Fibroblast of pulmonary artery (primary cell): Measurements from ENCODE around the gene UBQLN1.

Experiments used
- DNase-seq: peaks from one replicate; pipeline ENCODE4 v3.0.0-alpha.2; 2010; ENCODE audit warnings: low read depth
- H3K4me3 ChIP-seq: replicated peaks from 2 replicates; pipeline ENCODE4 v1.5.1; 2011; ENCODE audit warnings: low read depth, mild to moderate bottlenecking, control low read depth, low read length, moderate library complexity
- TF ChIP-seq, protein P1 (sequence below): IDR thresholded peaks from 2 replicates; pipeline ENCODE4 v1.5.1; 2011; ENCODE audit warnings: mild to moderate bottlenecking, control low read depth, low read length, inconsistent platforms; ENCODE audit errors: missing control alignments

Gene UBQLN1

DNA sequence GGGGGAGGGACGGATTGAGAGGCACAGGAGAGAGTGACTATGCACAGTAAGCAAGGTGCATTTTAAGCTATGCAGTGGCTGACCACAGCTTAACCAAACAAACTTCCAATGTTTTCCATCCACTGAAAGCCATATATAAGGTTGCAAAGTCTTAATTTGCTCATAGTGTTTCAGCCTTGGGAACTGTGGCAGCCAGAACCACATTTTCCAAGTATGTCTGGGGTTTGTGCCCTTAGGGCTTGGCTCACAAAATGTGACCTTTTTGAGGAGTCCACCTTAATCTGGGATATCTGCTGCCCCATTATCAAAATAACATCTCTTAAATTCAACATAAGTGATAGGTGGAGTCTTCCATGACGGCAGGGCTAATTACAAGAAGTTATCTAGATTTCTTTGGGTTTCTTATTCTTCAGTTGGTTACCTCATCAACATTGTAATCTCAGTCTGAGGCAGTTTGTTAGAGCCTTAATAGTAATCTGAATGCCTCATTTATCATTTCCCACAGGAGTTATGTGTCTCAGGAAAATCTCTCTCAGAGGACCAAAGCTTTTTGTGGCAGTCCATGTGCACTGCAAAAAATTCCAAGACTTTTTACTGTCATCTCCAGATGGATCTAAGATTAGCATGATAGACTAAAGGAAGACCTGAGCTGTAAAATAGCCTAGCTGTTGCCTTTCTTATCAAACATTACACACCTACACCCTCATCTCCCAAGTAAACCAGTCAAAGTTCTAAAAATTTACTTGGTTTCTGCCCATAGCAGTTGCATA lies 15.2 kb upstream of the UBQLN1 start:
- no peak overlapping the region for H3K4me3 ChIP-seq
- TF ChIP-seq, protein P1, sequence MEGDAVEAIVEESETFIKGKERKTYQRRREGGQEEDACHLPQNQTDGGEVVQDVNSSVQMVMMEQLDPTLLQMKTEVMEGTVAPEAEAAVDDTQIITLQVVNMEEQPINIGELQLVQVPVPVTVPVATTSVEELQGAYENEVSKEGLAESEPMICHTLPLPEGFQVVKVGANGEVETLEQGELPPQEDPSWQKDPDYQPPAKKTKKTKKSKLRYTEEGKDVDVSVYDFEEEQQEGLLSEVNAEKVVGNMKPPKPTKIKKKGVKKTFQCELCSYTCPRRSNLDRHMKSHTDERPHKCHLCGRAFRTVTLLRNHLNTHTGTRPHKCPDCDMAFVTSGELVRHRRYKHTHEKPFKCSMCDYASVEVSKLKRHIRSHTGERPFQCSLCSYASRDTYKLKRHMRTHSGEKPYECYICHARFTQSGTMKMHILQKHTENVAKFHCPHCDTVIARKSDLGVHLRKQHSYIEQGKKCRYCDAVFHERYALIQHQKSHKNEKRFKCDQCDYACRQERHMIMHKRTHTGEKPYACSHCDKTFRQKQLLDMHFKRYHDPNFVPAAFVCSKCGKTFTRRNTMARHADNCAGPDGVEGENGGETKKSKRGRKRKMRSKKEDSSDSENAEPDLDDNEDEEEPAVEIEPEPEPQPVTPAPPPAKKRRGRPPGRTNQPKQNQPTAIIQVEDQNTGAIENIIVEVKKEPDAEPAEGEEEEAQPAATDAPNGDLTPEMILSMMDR, result no peak
- DNase-seq, result no peak

DNA sequence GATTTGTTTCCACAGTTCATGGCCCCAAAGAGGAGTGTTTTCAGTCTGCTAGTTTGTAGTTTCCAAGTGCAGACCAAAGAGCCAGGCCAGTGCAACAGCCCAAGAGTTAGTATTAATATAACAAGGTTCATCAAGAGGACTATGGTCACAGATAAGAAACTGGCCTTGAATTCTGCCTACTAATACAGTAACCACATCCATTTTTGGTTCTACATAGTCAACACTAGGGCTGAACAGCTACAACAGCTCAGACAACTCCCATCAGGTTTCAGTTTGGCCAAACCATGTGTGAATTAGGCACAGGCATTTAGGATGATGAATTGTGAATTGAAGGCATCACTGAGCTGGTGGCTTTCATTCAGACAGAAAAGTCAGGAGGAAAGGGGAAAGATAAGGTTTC lies 13.8 kb upstream of the UBQLN1 start:
- TF ChIP-seq, protein P1, result no peak
- no peak for DNase-seq
- H3K4me3 ChIP-seq, result no peak overlapping the region

DNA sequence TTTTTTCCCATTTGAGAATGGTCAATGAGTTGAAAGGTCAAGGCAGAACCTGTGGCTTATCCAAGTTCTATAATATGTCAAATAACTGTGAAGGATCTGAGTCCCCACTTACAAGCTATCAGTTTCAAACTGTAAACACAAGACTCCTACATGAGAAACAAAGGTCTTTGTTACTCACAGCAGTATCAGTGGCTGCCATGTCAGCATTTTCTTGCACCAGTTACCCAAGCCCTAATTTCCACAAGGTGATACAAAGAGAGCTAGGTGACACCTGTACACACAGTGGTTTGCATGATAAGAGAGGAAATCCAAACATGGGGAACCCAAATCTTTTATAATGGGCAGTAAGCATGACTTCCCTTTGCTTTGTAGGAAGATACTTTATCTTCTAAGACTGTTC lies 8.0 kb upstream of the UBQLN1 start:
- DNase-seq, result no peak
- TF ChIP-seq, protein P1, result no peak
- H3K4me3 ChIP-seq, result no peak overlapping the region

DNA sequence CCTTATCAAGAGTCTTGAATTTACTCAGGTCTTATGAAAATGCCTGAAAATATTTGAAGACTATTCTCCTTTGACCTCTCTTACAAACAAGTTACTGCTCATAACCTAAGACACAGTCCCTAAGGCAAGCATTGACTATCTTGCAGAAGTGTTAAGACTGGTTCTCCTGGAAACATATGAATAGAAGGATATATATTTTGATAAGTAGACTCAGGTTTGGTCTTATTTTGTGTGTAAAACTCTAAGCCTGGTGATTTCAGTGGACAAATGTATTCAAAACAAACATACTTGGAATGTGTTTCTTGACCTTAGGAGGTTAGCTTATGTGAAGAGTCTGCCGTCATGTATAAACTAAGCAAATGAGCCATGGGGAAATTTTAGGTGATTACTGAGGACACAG lies 7.5 kb upstream of the UBQLN1 start:
- H3K4me3 ChIP-seq, result no peak overlapping the region
- TF ChIP-seq, protein P1, result no peak
- DNase-seq, result no peak

DNA sequence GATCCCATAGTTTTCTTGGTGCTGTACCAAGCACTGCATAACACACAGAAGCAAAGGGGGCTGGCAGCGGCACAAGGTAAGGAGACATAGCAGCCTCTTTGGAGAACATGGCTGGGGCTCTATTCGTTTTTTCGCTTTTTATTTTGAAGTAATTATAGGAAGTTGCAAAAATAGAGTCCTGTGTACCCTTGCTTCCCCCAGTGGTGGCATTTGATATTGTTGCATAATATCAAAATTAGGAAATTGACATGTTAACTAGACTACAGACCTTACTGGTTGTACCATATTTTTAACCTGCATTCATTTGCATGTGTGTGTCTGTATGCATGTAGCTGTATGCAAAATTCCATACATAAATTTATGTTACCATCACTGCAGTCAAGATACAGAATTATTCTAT lies 6.6 kb upstream of the UBQLN1 start:
- H3K4me3 ChIP-seq, result no peak overlapping the region
- peak; percentile 13 for DNase-seq
- TF ChIP-seq, protein P1, result peak; percentile 31

DNA sequence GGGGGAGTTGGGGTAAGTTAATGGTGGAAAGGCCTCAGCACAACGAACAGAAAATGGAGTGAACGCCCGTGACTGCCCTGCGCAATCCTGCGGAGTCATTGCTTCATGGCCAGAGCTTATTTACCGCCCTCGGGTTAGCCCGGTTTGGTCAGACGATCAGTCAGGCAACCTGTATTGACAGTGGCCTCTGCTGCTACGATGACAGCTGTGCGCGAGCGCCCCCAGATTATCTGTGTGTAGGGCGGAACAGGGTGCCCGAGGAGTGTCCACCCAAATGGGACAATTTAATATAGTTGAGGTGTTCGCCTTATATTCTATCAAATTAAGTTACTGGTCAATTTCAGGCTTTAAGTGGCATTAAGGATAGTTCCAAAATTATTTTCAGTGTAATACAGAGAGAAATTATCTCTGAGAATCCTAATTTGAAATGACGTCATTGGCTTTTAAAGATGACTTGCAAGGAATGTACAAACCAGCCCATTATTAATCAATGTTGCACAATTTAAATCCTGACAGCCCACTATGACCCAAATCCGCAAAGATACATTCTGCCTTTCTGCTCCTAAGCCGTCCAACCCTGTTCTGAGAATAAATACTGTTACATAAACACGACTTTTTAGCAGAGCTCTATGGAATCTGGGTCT lies 879 bp upstream of the UBQLN1 start:
- DNase-seq, result peak; percentile 62
- TF ChIP-seq, protein P1, result no peak
- H3K4me3 ChIP-seq, result peak overlapping the region; percentile 92

DNA sequence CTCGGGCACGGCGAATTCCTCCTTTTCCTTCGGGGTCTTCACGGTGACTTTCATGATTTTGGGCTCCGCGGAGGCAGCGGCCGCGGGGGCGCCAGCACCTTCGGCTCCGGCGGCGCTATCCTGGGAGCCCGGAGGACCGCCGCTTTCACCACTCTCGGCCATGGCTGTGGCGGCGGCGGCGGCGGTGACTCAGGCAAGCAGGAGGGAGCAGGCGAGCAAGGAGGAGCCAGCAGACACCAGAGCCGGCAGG lies 315 bp downstream of the UBQLN1 start:
- no peak for DNase-seq
- TF ChIP-seq, protein P1, result no peak
- H3K4me3 ChIP-seq, result peak overlapping the region; percentile 92
